ENCODE measurements around the gene WDR88. TPM values are rescaled to one million over a fixed set of nuclear protein-coding genes. Genes with fewer than 3 reads are reported as not detected.

Gene WDR88
- polyA plus RNA-seq, 1 donor (not counting 4 experiments of a cell fraction or from before 2014, with no cell fraction given) = not detected

DNA sequence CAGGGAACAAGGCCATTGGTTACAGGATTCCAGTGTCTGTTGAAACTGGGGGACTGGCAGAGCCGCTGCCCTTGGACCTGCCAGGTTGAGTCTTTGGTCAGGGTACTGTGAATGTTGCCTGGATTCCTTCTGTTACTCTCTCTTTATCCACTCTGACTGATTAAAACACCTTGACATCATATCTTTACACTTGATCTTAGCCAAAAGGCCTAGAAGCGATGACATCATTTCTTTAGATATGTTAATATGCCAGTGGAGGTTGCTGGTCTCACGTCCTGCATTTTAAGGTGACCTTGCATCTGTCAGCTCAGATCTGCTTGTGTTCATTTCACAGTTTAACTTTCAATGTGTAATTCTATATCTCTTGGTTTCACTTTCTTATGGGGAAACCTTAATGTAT lies 41.7 kb upstream of the WDR88 start:
- H3K4me3 ChIP-seq (ENCODE audit: control insufficient read depth in 2 of 3, extremely low read depth in 1 of 3, insufficient read depth in 2 of 3, low read depth in 1 of 3, low read length in 3 of 3) = no peak overlapping the region
- no peak overlapping the region for H3K27ac ChIP-seq (ENCODE audit: control insufficient read depth, insufficient read depth, low read length)
- H3K27me3 ChIP-seq (ENCODE audit: control insufficient read depth, extremely low read depth, insufficient read depth, low read length) = no peaks in the 10 kb centered on the region
- H2AFZ ChIP-seq (ENCODE audit: control insufficient read depth, low read length) = no peak overlapping the region
- H3K9ac ChIP-seq (ENCODE audit: control insufficient read depth, extremely low read depth, insufficient read depth, low read length) = no peak overlapping the region
- no peaks in the 10 kb centered on the region for H3K9me3 ChIP-seq (ENCODE audit: control insufficient read depth, low read depth, low read length)
- peaks cover 4% of the 10 kb centered on the region for H3K4me1 ChIP-seq (ENCODE audit: control insufficient read depth, extremely low read depth, insufficient read depth, low read length)
- DNase-seq (ENCODE audit: low read depth, low spot score) (no peak), FAIRE-seq (no peak)
- dilution Hi-C loops (cut with MboI; ENCODE audit: extremely low pct_ligation_motif_present, low sequenced_read_pairs) = no loop called here
- no peaks in the 10 kb centered on the region for H4K20me1 ChIP-seq (ENCODE audit: control insufficient read depth, extremely low read depth, insufficient read depth, low read length)
- H3K4me2 ChIP-seq (ENCODE audit: control insufficient read depth, extremely low read depth, insufficient read depth, low read depth, low read length) = no peak overlapping the region
- H3K36me3 ChIP-seq (ENCODE audit: control insufficient read depth in 2 of 2, extremely low read depth in 1 of 2, insufficient read depth in 2 of 2, low read length in 2 of 2) = peaks cover 15 to 28% of the 10 kb centered on the region in 2 experiments
- no peaks in the 10 kb centered on the region for H3K79me2 ChIP-seq (ENCODE audit: control insufficient read depth, insufficient read depth, low read length)
- no peaks in the 10 kb centered on the region for H3K9me1 ChIP-seq (ENCODE audit: control insufficient read depth, extremely low read depth, insufficient read depth, low read length)
- TF ChIP-seq, protein P1, sequence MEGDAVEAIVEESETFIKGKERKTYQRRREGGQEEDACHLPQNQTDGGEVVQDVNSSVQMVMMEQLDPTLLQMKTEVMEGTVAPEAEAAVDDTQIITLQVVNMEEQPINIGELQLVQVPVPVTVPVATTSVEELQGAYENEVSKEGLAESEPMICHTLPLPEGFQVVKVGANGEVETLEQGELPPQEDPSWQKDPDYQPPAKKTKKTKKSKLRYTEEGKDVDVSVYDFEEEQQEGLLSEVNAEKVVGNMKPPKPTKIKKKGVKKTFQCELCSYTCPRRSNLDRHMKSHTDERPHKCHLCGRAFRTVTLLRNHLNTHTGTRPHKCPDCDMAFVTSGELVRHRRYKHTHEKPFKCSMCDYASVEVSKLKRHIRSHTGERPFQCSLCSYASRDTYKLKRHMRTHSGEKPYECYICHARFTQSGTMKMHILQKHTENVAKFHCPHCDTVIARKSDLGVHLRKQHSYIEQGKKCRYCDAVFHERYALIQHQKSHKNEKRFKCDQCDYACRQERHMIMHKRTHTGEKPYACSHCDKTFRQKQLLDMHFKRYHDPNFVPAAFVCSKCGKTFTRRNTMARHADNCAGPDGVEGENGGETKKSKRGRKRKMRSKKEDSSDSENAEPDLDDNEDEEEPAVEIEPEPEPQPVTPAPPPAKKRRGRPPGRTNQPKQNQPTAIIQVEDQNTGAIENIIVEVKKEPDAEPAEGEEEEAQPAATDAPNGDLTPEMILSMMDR (optimal IDR thresholded peaks at IDR 0.05 in 1 of 3, IDR thresholded peaks at IDR 0.05 in 1 of 3, conservative IDR thresholded peaks at IDR 0.05 in 1 of 3; ENCODE audit: extremely low read depth in 1 of 3, insufficient read depth in 2 of 3, low read length in 3 of 3) = no peak
- TF ChIP-seq EZH2 (IDR thresholded peaks at IDR 0.05; ENCODE audit: low read length) = no peak

DNA sequence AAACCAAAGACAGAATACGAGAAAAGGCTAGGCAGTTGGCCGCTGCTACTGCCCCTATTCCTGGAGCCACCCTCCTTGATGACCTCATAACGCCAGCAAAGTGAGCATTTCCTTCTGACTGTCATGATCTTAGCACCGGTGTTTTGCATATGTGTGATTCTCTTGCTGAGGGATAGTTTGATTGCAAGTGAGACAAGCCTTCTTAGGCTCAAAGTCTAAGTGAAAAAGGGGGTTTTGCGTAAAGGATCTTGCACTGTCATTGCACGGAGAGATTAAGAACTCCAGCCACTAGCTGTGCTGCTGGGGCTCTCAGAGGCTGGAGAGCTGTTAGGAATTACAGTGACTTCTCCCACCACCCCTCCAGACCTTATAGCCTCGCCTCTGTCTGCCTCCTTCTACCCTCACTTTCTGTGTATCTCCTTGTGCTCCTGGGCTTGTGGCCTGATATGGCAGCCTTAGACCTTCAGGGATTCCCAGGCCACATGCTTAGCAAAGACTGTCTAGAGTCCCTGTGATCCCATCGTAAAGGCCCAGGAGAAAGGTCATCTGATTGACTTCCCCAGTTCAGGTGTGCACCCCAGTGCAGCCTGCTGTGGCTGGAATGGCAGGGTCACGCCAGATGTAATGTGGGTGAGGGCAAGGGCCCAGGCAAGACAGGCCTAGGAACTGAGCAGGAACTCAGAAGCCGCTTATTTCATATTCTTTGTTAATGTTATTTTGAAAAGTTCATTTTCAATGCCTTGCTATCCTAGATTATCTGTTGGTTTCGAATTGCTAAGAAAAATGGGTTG lies 38.3 kb upstream of the WDR88 start:
- TF ChIP-seq, protein P1 (optimal IDR thresholded peaks at IDR 0.05 in 1 of 3, IDR thresholded peaks at IDR 0.05 in 1 of 3, conservative IDR thresholded peaks at IDR 0.05 in 1 of 3; ENCODE audit: extremely low read depth in 1 of 3, insufficient read depth in 2 of 3, low read length in 3 of 3) = no peak
- H2AFZ ChIP-seq (ENCODE audit: control insufficient read depth, low read length) = no peak overlapping the region
- dilution Hi-C loops (cut with MboI; ENCODE audit: extremely low pct_ligation_motif_present, low sequenced_read_pairs) = no loop called here
- H3K36me3 ChIP-seq (ENCODE audit: control insufficient read depth in 2 of 2, extremely low read depth in 1 of 2, insufficient read depth in 2 of 2, low read length in 2 of 2) = peaks cover 18 to 44% of the 10 kb centered on the region in 2 experiments
- no peaks in the 10 kb centered on the region for H3K79me2 ChIP-seq (ENCODE audit: control insufficient read depth, insufficient read depth, low read length)
- H3K4me1 ChIP-seq (ENCODE audit: control insufficient read depth, extremely low read depth, insufficient read depth, low read length) = peaks cover 14% of the 10 kb centered on the region
- H3K9ac ChIP-seq (ENCODE audit: control insufficient read depth, extremely low read depth, insufficient read depth, low read length) = no peak overlapping the region
- H3K9me3 ChIP-seq (ENCODE audit: control insufficient read depth, low read depth, low read length) = no peaks in the 10 kb centered on the region
- DNase-seq (ENCODE audit: low read depth, low spot score) = no peak
- H3K4me3 ChIP-seq (ENCODE audit: control insufficient read depth in 2 of 3, extremely low read depth in 1 of 3, insufficient read depth in 2 of 3, low read depth in 1 of 3, low read length in 3 of 3) = no peak overlapping the region
- no peak overlapping the region for H3K4me2 ChIP-seq (ENCODE audit: control insufficient read depth, extremely low read depth, insufficient read depth, low read depth, low read length)
- no peak overlapping the region for H3K27ac ChIP-seq (ENCODE audit: control insufficient read depth, insufficient read depth, low read length)
- H4K20me1 ChIP-seq (ENCODE audit: control insufficient read depth, extremely low read depth, insufficient read depth, low read length) = no peaks in the 10 kb centered on the region
- no peak for FAIRE-seq
- H3K27me3 ChIP-seq (ENCODE audit: control insufficient read depth, extremely low read depth, insufficient read depth, low read length) = no peaks in the 10 kb centered on the region
- H3K9me1 ChIP-seq (ENCODE audit: control insufficient read depth, extremely low read depth, insufficient read depth, low read length) = no peaks in the 10 kb centered on the region

Measured in keratinocyte (primary cell).